SK-N-SH (cell line): ENCODE results near the gene JAG1. TPM values are rescaled to one million over a fixed set of nuclear protein-coding genes. Genes with fewer than 3 reads are reported as not detected.

Experiments
- CTCF ChIA-PET: fragments of 300-600, 350-600 bp; formaldehyde crosslinking; extraction: SDS; loops from one replicate; lab custom pipeline; 2021; lab: Yijun Ruan, JAX
- POLR2A ChIA-PET: fragments of 350-600 bp; sonication (Branson Sonifier 250); formaldehyde crosslinking; extraction: SDS; loops from one replicate; lab custom pipeline; 2020; ENCODE audit warnings: antibody characterized with exemption, inconsistent platforms; lab: Yijun Ruan, JAX
- DNase-seq: peaks from one replicate; pipeline ENCODE4 v3.0.0; 2012
- H2AFZ ChIP-seq: fragments of 200-600 bp; sonication (generic); 2 replicates; pipeline ENCODE4 v1.8.1; 2016; ENCODE audit warnings: antibody characterized with exemption, mild to moderate bottlenecking, low read depth
- H3F3A ChIP-seq: fragments of 200-600 bp; sonication (generic); replicated peaks from 2 replicates; pipeline ENCODE3; 2016; ENCODE audit warnings: antibody characterized with exemption, mild to moderate bottlenecking; ENCODE audit not compliant: insufficient read depth
- H3K27ac ChIP-seq, 2 experiments: fragments of 200-500 bp in 1 of 2; fragments of 200-600 bp in 1 of 2; sonication (Bioruptor generic) in 1 of 2; sonication (generic), shearing (Covaris generic) in 1 of 2; 2 replicates each; pipeline versions ENCODE4 v1.5.1 to v1.6.1; 2014 to 2016; ENCODE audit warnings: low read depth in 2 of 2, inconsistent platforms in 1 of 2, low read length in 1 of 2, mild to moderate bottlenecking in 1 of 2, mixed read lengths in 1 of 2
- H3K27me3 ChIP-seq: fragments of 200-600 bp; sonication (generic), shearing (Covaris generic); 2 replicates; pipeline ENCODE4 v1.6.1; 2016; ENCODE audit warnings: mixed run types; ENCODE audit not compliant: insufficient read depth
- H3K36me3 ChIP-seq, 2 experiments: fragments of 200-500 bp in 1 of 2; fragments of 200-600 bp in 1 of 2; sonication (Bioruptor generic) in 1 of 2; sonication (generic) in 1 of 2; replicated peaks in 1 of 2; 2 replicates each; pipeline versions ENCODE3 to v1.5.1; 2014 to 2016; ENCODE audit warnings: low read length in 1 of 2, mild to moderate bottlenecking in 1 of 2; ENCODE audit not compliant: insufficient read depth in 2 of 2, control insufficient read depth in 1 of 2
- H3K4me1 ChIP-seq, 2 experiments: fragments of 200-500 bp in 1 of 2; fragments of 200-600 bp in 1 of 2; sonication (Bioruptor generic) in 1 of 2; sonication (generic), shearing (Covaris generic) in 1 of 2; 2 replicates each; pipeline versions ENCODE4 v1.5.1 to v1.6.1; 2014 to 2016; ENCODE audit warnings: low read depth in 1 of 2, low read length in 1 of 2, mixed run types in 1 of 2; ENCODE audit not compliant: insufficient read depth in 2 of 2, control insufficient read depth in 1 of 2
- H3K4me2 ChIP-seq: fragments of 200-600 bp; sonication (generic), shearing (Covaris generic); 2 replicates; pipeline ENCODE4 v1.6.1; 2017; ENCODE audit warnings: mixed run types
- H3K4me3 ChIP-seq, 2 experiments: fragments of 200-500 bp in 1 of 2; fragments of 200-600 bp in 1 of 2; sonication (Bioruptor generic) in 1 of 2; sonication (generic), shearing (Covaris generic) in 1 of 2; 2 replicates each; pipeline versions ENCODE4 v1.5.1 to v1.8.1; 2014 to 2016; ENCODE audit warnings: low read depth in 2 of 2, inconsistent platforms in 1 of 2, low read length in 1 of 2, mild to moderate bottlenecking in 1 of 2, mixed read lengths in 1 of 2, moderate library complexity in 1 of 2
- H3K79me2 ChIP-seq: fragments of 200-600 bp; sonication (generic); 2 replicates; pipeline ENCODE4 v1.8.1; 2017; ENCODE audit warnings: mild to moderate bottlenecking; ENCODE audit not compliant: insufficient read depth
- H3K9ac ChIP-seq: fragments of 200-600 bp; sonication (generic); 2 replicates; pipeline ENCODE4 v1.6.1; 2017; ENCODE audit warnings: mixed run types
- H3K9me2 ChIP-seq: fragments of 200-600 bp; sonication (generic); 2 replicates; pipeline ENCODE4 v1.6.1; 2017; ENCODE audit warnings: mixed run types
- H3K9me3 ChIP-seq: fragments of 200-600 bp; sonication (generic); 2 replicates; pipeline ENCODE4 v1.6.1; 2017; ENCODE audit warnings: mixed run types, mild to moderate bottlenecking, moderate library complexity
- H4K20me1 ChIP-seq: fragments of 200-600 bp; sonication (generic); 2 replicates; pipeline ENCODE4 v1.6.1; 2017; ENCODE audit warnings: mild to moderate bottlenecking, mixed run types; ENCODE audit not compliant: insufficient read depth
- ELF1 ChIP-seq: IDR thresholded peaks from 2 replicates; pipeline ENCODE4 v1.4.0; 2012
- GABPA ChIP-seq: IDR thresholded peaks from 2 replicates; pipeline ENCODE4 v1.4.0; 2012; ENCODE audit warnings: low read depth, mild to moderate bottlenecking
- NRF1 ChIP-seq: IDR thresholded peaks from 2 replicates; pipeline ENCODE4 v1.6.1; 2012; ENCODE audit warnings: low read depth, mild to moderate bottlenecking, low read length
- POLR2AphosphoS5 ChIP-seq: IDR thresholded peaks from 2 replicates; pipeline ENCODE4 v1.6.1; 2012; ENCODE audit warnings: low read depth, low read length
- RCOR1 ChIP-seq: fragments of 150-350 bp; IDR thresholded peaks from 2 replicates; pipeline ENCODE4 v1.6.1; 2017; ENCODE audit warnings: antibody characterized with exemption, low read length
- SMC3 ChIP-seq: IDR thresholded peaks from 2 replicates; pipeline ENCODE4 v1.6.1; 2012; ENCODE audit warnings: low read depth, low read length, improper control_type of control experiment
- TAF1 ChIP-seq: IDR thresholded peaks from 2 replicates; pipeline ENCODE4 v1.6.1; 2012; ENCODE audit warnings: low read depth, mild to moderate bottlenecking, low read length, moderate library complexity, borderline replicate concordance
- TEAD4 ChIP-seq: IDR thresholded peaks from 2 replicates; pipeline ENCODE4 v1.4.0; 2012; ENCODE audit warnings: mild to moderate bottlenecking, borderline replicate concordance; ENCODE audit not compliant: insufficient read depth
- WGBS: methylation state at CpG from one replicate; pipeline ENCODE4 v1.1.6; 2017; ENCODE audit warnings: low lambda C conversion rate; 5-methylcytosine and 5-hydroxymethylcytosine counted together
- polyA plus RNA-seq, 3 experiments: library from polyadenylated mRNA; depleted of rRNA; stranded (reverse); fragments of >200 nt; gene quantifications; 2 replicates each; pipeline ENCODE4 v1.2.3, GENCODE V29; 2012
- TF ChIP-seq, protein P1 (sequence below): fragments of 150-350 bp; IDR thresholded peaks from 2 replicates; pipeline ENCODE4 v1.6.1; 2016; ENCODE audit warnings: mild to moderate bottlenecking, low read depth, low read length
- TF ChIP-seq, protein P2 (sequence below): IDR thresholded peaks from 2 replicates; pipeline ENCODE4 v1.4.0; 2012; ENCODE audit warnings: low read depth, borderline replicate concordance
- TF ChIP-seq, protein P3 (sequence below): IDR thresholded peaks from 2 replicates; pipeline ENCODE4 v1.4.0; 2012; ENCODE audit warnings: low read depth
- TF ChIP-seq, protein P4 (sequence below): IDR thresholded peaks from 2 replicates; pipeline ENCODE4 v1.4.0; 2012; ENCODE audit warnings: low read depth, borderline replicate concordance
- TF ChIP-seq, protein P5 (sequence below): IDR thresholded peaks from 2 replicates; pipeline ENCODE4; 2012

The JAG1 gene
- polyA plus RNA-seq (2012; rRNA removed), result 6.0 and 7.7 TPM in 2 replicates
- 3.7 TPM in 2 replicates for polyA plus RNA-seq (2012; cell fraction: cytosol; rRNA removed)
- polyA plus RNA-seq (2012; cell fraction: nucleus; rRNA removed), result 27.9 and 48.5 TPM in 2 replicates

DNA sequence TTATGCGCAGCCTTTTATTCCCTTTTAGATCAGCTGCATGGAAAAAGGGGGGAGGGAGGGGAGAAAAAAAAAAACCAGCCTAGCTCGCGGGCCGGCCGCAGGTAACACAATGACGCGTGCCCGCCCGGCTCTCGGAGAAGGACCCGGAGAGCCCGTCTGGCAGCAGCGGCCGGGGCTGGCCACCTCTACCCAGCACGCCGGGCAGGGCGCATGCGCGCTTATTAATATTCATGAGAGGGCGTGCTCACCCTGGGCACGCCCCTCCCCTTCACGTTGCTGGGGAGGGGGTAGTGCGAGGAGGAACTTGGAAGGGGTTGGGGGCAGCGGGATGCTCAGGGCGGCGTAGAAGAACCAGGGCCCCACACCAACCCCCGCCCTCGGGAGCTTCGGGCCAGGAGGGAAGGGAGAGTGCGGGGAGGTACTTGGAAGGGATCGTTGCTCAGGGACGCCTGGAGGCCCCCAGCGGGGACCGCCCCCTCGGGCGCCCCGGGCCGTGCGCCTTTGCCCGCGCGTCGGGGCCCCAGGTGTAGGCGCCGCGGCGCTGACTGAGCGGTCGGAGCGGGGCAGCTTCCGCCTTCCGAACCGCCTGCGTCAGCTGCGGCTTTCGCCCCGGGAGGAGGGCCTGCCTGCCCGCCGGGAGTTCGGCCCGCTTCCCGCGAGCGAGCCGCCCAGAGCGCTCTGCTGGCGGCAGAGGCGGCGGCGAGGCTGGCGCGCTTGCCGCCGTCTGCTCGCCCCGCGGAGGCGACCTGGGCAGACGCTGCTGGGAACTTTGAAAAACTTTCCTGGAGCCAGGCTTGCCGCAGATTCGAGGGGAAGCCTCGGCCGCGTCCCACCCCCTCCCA lies at the start of gene JAG1:
JAG1 (minus strand) TSS at position 158 of the 842 bp plus-strand sequence. CDS start 469 bp downstream, outside the sequence.
- under 1% methylated on average over 40 of the region's 84 CpGs for WGBS
- H3K27ac ChIP-seq, result peak within 1 kb of the TSS; percentile 55 to 98
- DNase-seq, result peak; percentile 99
- H3K27me3 ChIP-seq, result no peaks in the 10 kb centered on the region
- no peaks in the 10 kb centered on the region for H3K9me3 ChIP-seq
- peaks cover 21% of the 10 kb centered on the region for H4K20me1 ChIP-seq
- H3K9me2 ChIP-seq, result no peaks in the 10 kb centered on the region
- peak; percentile 67 for TF ChIP-seq TAF1
- TF ChIP-seq SMC3, result no peak
- no peak for TF ChIP-seq GABPA
- TF ChIP-seq, protein P1, sequence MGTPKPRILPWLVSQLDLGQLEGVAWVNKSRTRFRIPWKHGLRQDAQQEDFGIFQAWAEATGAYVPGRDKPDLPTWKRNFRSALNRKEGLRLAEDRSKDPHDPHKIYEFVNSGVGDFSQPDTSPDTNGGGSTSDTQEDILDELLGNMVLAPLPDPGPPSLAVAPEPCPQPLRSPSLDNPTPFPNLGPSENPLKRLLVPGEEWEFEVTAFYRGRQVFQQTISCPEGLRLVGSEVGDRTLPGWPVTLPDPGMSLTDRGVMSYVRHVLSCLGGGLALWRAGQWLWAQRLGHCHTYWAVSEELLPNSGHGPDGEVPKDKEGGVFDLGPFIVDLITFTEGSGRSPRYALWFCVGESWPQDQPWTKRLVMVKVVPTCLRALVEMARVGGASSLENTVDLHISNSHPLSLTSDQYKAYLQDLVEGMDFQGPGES, result no peak
- TF ChIP-seq, protein P2, sequence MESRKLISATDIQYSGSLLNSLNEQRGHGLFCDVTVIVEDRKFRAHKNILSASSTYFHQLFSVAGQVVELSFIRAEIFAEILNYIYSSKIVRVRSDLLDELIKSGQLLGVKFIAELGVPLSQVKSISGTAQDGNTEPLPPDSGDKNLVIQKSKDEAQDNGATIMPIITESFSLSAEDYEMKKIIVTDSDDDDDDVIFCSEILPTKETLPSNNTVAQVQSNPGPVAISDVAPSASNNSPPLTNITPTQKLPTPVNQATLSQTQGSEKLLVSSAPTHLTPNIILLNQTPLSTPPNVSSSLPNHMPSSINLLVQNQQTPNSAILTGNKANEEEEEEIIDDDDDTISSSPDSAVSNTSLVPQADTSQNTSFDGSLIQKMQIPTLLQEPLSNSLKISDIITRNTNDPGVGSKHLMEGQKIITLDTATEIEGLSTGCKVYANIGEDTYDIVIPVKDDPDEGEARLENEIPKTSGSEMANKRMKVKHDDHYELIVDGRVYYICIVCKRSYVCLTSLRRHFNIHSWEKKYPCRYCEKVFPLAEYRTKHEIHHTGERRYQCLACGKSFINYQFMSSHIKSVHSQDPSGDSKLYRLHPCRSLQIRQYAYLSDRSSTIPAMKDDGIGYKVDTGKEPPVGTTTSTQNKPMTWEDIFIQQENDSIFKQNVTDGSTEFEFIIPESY, result no peak
- TF ChIP-seq ELF1, result peak; percentile 59
- TF ChIP-seq POLR2AphosphoS5, result peak; percentile 65; the same call in 1 of the 2 replicates
- TF ChIP-seq, protein P3, sequence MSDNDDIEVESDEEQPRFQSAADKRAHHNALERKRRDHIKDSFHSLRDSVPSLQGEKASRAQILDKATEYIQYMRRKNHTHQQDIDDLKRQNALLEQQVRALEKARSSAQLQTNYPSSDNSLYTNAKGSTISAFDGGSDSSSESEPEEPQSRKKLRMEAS, result 0 out of 2 replicates have a peak, but pooled peaks have one; percentile 15
- no peak for TF ChIP-seq RCOR1
- TF ChIP-seq NRF1, result peak; percentile 61
- TF ChIP-seq, protein P4, sequence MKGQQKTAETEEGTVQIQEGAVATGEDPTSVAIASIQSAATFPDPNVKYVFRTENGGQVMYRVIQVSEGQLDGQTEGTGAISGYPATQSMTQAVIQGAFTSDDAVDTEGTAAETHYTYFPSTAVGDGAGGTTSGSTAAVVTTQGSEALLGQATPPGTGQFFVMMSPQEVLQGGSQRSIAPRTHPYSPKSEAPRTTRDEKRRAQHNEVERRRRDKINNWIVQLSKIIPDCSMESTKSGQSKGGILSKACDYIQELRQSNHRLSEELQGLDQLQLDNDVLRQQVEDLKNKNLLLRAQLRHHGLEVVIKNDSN, result no peak
- TF ChIP-seq, protein P5, sequence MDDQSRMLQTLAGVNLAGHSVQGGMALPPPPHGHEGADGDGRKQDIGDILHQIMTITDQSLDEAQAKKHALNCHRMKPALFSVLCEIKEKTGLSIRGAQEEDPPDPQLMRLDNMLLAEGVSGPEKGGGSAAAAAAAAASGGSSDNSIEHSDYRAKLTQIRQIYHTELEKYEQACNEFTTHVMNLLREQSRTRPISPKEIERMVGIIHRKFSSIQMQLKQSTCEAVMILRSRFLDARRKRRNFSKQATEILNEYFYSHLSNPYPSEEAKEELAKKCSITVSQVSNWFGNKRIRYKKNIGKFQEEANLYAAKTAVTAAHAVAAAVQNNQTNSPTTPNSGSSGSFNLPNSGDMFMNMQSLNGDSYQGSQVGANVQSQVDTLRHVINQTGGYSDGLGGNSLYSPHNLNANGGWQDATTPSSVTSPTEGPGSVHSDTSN, result no peak
- no peak for TF ChIP-seq TEAD4
- peaks cover 0 to 13% of the 10 kb centered on the region in 2 experiments for H3K36me3 ChIP-seq
- peak within 1 kb of the TSS; percentile 72 for H2AFZ ChIP-seq
- peaks cover 3% of the 10 kb centered on the region for H3F3A ChIP-seq
- H3K9ac ChIP-seq, result peak within 1 kb of the TSS; percentile 96
- peak within 1 kb of the TSS; percentile 80 for H3K4me2 ChIP-seq
- H3K4me3 ChIP-seq, result peak within 1 kb of the TSS; percentile 68 to 89
- POLR2A ChIA-PET, result no interaction called here
- CTCF ChIA-PET, result interaction anchor here (0.9 to 2.1 kb wide), 10 partner anchors 10 to 262 kb away, joined by 3 to 16 read pairs (median 3); no protein-coding TSS in a partner anchor
- H3K4me1 ChIP-seq, result peaks cover 16 to 19% of the 10 kb centered on the region in 2 experiments; a peak in 3 of 4 replicates
- peaks cover 47% of the 10 kb centered on the region for H3K79me2 ChIP-seq
